ENCODE measurements around the gene PIH1D2. TPM values are rescaled to one million over a fixed set of nuclear protein-coding genes. Genes with fewer than 3 reads are reported as not detected.

PIH1D2 gene
- total RNA-seq, 4 donors from 2014 or later = 0.48 to 2.4 (median 1.8) TPM; not detected in 1

GRCh38 chr11:112087212-112087611, 13.4 kb upstream of the PIH1D2 start:
- DNase-seq (ENCODE audit: low spot score) (no peak), ATAC-seq (ENCODE audit: low FRiP score) (no peak)
- TF ChIP-seq CTCF (IDR thresholded peaks at IDR 0.05) = no peak

GRCh38 chr11:112086422-112087191, 12.8 kb upstream of the PIH1D2 start, which contains the start of the genes SDHD and TIMM8B:
TSS of gene SDHD (plus strand) at chr11:112086873. CDS start at chr11:112086908, 35 bp downstream.
TSS of gene TIMM8B (minus strand) at chr11:112086756. CDS start at chr11:112086723, 33 bp downstream.
- DNase-seq (ENCODE audit: low spot score) (peak; percentile 79), ATAC-seq (ENCODE audit: low FRiP score) (peak; percentile 94)
- no peak for TF ChIP-seq CTCF (IDR thresholded peaks at IDR 0.05)

GRCh38 chr11:112085822-112086421, 12.1 kb upstream of the PIH1D2 start:
- peak; percentile 66 for ATAC-seq (ENCODE audit: low FRiP score)
- DNase-seq (ENCODE audit: low spot score) = no peak
- TF ChIP-seq CTCF (IDR thresholded peaks at IDR 0.05) = no peak

- ATAC-seq (ENCODE audit: low FRiP score) (no peak), DNase-seq (ENCODE audit: low spot score) (no peak)
- TF ChIP-seq CTCF (IDR thresholded peaks at IDR 0.05) = no peak
These were observed 8.9 kb upstream of the PIH1D2 start for GRCh38 chr11:112082729-112083128.

DNA sequence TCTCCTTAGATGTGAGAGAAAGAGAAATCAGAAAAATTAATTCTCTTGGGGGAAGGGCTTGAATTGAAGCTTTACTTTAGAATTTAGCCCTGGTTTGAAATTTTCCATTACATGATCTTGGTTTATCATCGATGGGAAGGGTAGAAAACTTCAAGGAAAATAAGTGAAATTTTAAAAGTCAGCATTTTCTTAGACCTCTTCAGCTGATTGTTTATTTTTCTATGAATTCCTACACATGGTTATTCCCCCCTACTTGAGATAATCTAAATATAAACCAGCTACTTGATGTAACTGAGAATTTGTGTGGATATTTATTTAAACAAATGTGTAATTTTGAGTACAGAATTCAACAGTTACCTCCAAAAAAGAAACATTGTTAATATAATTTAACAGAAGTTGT, 10.9 kb downstream of the PIH1D2 start:
- no peak for DNase-seq (ENCODE audit: low spot score)
- no peak for TF ChIP-seq CTCF (IDR thresholded peaks at IDR 0.05)
- ATAC-seq (ENCODE audit: low FRiP score) = no peak

DNA sequence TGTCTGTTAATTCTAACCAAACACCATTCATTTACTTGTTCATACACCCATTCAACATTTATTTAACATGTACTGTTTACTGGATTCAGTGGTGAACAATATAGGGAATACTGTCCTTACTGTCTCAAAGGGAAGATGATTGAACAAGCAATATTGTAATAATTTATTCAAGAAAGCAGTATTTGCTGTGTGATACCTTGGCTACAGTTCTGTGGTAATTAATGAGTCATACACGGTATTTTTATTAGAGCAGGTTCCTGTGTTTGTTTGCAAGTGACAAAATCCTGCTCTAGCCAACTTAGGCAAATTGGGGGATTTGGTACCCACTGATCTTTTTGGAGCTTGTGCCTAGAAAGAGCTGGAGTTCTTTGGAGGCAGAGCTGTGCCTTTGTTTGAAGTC, 15.7 kb downstream of the PIH1D2 start:
- ATAC-seq (ENCODE audit: low FRiP score) (no peak), DNase-seq (ENCODE audit: low spot score) (no peak)
- no peak for TF ChIP-seq CTCF (IDR thresholded peaks at IDR 0.05)

All from omental fat pad (tissue), 4 donors.